ENCODE results near the gene IL1RL2.

The IL1RL2 gene

DNA sequence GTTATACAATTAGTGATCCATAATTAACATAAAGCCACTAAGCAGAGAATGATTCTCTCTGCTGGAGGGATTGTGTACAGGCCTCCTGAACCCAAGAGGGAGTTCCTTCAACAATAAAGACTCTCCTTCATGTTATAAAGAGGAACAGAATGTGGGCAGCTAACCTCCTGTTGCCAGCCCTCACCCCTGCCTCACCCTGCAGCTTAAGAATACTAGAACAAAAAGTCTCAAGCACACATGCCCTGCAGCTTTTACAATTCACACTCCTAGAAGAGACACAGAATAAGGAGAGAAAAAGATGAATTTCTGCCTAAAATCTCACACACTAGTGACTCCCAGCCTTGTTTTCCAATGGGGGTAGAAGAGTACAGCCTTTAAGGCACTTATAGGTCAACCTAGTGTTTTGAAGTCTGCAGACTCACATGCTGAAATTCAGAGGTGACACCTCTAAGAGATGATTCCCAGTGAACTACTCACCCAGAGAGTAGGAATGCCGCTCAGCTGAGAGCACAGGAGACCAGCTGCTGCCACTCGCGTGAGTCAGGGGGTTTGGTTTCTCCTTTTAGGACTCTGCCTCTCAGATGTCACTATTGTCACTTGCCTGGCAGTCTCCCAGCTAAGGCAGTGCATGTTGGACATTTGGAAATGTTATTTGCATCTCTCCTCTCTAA lies 92.0 kb downstream of the IL1RL2 start:
- Mint-ChIP-seq H3K27me3 (no peaks in the 10 kb centered on the region), H3K27ac (no peak overlapping the region), H3K4me1 (peaks cover 17% of the 10 kb centered on the region), H3K4me3 (no peak overlapping the region), H3K9me3 (peaks cover 5% of the 10 kb centered on the region), H3K36me3 (peaks cover 2% of the 10 kb centered on the region)

DNA sequence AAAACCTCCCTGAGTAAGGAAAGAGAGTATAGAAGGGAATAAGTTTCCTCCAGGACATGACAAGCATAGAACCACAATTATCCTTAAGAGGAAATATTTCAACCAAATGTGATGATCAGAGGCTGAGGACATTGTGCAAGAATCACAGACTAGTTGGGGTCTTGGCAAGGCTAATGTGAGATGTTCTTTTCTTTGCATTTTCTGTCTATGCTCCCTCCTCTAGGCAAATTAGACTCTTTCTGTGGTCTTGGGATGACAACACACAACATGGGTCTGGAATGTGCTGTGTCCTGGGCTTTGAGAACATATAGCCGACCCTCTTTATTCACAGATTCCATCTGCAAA lies 92.5 kb downstream of the IL1RL2 start:
- H3K4me1 Mint-ChIP-seq = peaks cover 17% of the 10 kb centered on the region
- peaks cover 5% of the 10 kb centered on the region for H3K9me3 Mint-ChIP-seq
- H3K4me3 Mint-ChIP-seq = no peak overlapping the region
- H3K36me3 Mint-ChIP-seq = peaks cover 2% of the 10 kb centered on the region
- no peaks in the 10 kb centered on the region for H3K27me3 Mint-ChIP-seq
- H3K27ac Mint-ChIP-seq = no peak overlapping the region

DNA sequence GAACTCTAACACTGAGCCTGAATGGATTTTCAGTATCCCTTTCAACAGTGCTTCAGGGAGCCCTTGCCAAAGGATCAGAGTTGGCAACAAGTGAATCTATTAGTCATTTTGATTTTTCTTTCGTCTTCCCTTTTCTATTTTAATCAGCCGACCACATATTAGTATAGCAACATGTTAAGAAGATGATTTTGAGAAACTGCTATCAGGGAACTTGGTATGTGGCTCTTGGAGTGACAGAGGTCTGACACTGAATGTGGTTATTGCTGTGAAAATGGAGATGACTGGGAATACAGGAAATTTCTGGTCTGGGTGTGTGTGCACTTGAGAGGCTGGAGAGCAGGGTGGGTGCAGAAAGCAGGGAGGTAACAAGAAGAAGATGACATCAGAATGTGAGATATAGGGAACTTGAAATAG lies 95.9 kb downstream of the IL1RL2 start:
- Mint-ChIP-seq H3K27me3 (no peaks in the 10 kb centered on the region), H3K27ac (no peak overlapping the region), H3K9me3 (no peaks in the 10 kb centered on the region), H3K36me3 (peaks cover 1% of the 10 kb centered on the region), H3K4me1 (no peaks in the 10 kb centered on the region), H3K4me3 (no peak overlapping the region)

DNA sequence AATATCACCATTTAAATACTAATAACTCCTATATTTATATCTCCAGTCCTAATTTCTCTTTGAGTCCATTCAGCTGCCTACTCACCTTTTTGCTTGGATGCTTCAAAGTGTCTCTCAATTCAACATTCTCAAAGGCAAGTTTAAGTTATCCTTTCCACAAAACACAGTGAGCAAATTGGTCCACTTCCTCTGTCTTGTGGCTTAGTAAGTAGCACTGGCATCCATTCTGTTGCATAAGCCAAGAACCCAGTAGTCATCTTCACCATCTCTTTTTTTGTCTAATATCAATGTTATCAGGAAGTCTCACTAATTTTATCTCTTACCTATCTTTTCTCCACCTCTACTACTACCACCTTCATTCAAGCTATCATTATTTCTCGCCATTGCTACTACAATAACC lies 97.2 kb downstream of the IL1RL2 start:
- Mint-ChIP-seq H3K36me3 (peaks cover 1% of the 10 kb centered on the region), H3K4me3 (no peak overlapping the region), H3K27ac (no peak overlapping the region), H3K4me1 (no peaks in the 10 kb centered on the region), H3K9me3 (no peaks in the 10 kb centered on the region), H3K27me3 (no peaks in the 10 kb centered on the region)

DNA sequence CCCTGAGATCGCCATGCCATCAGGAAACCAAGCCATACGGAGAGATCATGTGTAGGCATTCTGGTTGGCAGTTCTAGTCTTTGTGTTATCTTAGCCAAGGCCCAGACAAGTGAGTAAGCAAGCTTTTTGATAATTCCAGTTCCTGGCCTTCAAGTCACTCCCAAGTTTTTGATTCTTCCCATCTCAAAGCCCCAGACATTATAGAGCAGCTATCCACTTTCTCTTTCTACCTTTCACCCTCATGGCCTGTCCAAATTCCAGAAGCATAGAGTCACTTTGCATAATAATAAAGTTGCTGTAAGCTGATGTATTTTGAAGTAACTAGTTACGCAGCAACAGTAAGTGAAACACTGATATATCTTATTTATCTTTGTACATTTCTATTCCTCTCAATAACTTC lies 97.8 kb downstream of the IL1RL2 start:
- Mint-ChIP-seq H3K9me3 (no peaks in the 10 kb centered on the region), H3K36me3 (peaks cover 1% of the 10 kb centered on the region), H3K4me1 (no peaks in the 10 kb centered on the region), H3K4me3 (no peak overlapping the region), H3K27ac (no peak overlapping the region), H3K27me3 (no peaks in the 10 kb centered on the region)

DNA sequence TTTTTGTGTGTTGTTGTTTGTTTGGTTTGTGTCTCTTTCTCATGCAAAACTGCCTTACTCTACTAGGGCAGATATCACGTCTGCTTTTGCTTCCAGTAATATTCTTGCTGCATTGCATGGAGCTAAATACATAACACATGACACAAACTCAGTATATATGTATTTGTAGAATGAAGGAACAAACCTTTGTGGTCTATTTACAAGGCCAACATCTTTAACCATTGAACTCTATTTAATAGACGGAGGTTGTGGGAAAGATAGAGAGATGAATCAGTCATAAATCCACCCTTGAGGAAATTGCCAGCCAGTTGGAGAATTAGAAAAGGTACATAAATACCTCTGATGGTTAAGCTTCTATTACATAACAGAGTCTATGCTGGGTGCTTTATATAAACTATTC lies 98.5 kb downstream of the IL1RL2 start:
- Mint-ChIP-seq H3K36me3 (peaks cover 1% of the 10 kb centered on the region), H3K9me3 (no peaks in the 10 kb centered on the region), H3K4me3 (no peak overlapping the region), H3K27me3 (no peaks in the 10 kb centered on the region), H3K4me1 (no peaks in the 10 kb centered on the region), H3K27ac (no peak overlapping the region)

DNA sequence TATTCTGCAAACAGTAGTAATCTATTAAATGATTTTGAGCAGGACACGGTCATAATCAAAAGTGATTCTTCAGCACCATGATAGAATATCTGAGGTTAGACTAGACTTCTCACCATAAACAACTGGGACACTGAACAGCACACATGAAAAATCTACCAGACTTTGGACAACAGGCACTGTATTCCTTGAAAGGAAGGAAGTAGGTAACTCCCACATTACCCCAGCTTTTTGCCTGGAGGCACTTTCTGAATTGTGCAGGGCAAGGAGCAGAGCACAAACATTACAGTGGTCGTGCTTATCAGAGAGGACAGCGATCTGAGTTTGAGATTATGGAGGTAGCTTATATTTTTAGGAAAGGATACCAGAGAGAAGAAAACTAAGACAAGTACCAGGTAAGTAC lies 99.2 kb downstream of the IL1RL2 start:
- H3K27me3 Mint-ChIP-seq = no peaks in the 10 kb centered on the region
- H3K4me3 Mint-ChIP-seq = no peak overlapping the region
- peaks cover 1% of the 10 kb centered on the region for H3K36me3 Mint-ChIP-seq
- no peaks in the 10 kb centered on the region for H3K9me3 Mint-ChIP-seq
- H3K27ac Mint-ChIP-seq = no peak overlapping the region
- H3K4me1 Mint-ChIP-seq = no peaks in the 10 kb centered on the region

DNA sequence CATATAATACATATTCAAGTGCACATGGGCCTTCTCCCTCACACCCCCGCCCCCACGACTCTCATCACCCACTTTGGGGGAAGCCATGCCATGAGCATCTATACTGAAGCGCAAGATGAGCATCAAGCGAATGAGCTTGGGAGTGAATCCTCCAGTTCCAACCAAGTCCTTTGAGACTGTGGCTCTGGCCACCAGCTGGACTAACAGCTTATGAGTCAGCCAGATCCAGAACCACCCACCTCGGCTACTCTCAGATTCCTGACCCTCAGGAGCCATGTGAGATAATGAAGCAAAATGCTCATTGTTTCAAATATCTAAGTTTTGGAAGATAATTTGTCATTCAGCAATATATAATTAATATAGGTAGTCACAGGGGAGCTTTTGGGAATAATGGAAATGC lies 102.3 kb downstream of the IL1RL2 start:
- Mint-ChIP-seq H3K9me3 (no peaks in the 10 kb centered on the region), H3K27me3 (no peaks in the 10 kb centered on the region), H3K4me1 (no peaks in the 10 kb centered on the region), H3K27ac (no peak overlapping the region), H3K36me3 (peaks cover 1% of the 10 kb centered on the region), H3K4me3 (no peak overlapping the region)

Data from activated naive CD4-positive, alpha-beta T cell treated with anti-CD3 and anti-CD28 coated beads, Interleukin-2, amount 50 U/mL, for 24 hours (primary cell).